Embryonic facial prominence (tissue), 1 donor: ENCODE data around the gene TCF3.

Source experiments
- DNase-seq: peaks from one replicate; pipeline ENCODE4 v3.0.0-alpha.2; 2016; ENCODE audit errors: extremely low spot score

TCF3 gene

DNA sequence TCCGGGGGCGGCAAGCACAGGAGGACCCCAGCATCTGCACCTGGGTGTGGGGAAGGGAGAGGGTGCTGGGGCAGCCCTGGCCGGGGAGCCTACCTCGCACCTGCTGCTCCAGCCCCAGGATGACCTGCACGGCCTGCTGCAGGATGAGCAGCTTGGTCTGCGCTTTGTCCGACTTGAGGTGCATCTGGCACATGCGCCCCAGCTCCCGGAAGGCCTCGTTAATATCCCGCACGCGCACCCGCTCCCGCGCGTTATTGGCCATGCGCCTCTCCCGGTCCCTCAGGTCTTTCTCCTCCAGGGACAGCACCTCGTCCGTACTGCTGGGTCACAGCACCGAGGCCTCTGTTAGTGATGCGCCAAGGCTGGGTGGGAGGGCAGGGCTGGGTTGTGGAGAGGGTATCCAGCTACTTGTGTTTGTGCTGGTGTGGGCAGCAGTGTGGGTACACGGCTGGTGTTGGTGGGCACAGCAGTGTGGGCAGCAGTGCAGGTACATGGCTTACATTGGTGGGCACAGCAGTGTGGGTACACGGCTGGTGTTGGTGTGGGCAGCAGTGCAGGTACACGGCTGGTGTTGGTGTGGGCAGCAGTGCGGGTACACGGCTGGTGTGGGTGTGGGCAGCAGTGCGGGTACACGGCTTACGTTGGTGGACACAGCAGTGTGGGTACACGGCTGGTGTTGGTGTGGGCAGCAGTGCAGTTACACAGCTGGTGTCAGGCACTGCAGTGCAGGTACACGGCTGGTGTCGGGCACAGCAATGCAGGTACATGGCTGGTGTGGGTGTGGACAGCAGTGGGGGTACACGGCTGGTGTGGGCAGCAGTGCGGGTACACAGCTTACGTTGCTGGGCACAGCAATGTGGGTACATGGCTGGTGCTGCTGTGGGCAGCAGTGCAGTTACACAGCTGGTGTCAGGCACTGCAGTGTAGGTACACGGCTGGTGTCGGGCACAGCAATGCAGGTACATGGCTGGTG, 40.0 kb downstream of the TCF3 start:
- no peak for DNase-seq

- DNase-seq, result no peak
Observed at GRCh38 chr19:1611353-1611752, 41.1 kb downstream of the TCF3 start.

- DNase-seq, result no peak
Observed at GRCh38 chr19:1610579-1610978, 41.8 kb downstream of the TCF3 start.

GRCh38 chr19:1609680-1610474, 42.5 kb downstream of the TCF3 start:
- no peak for DNase-seq

DNA sequence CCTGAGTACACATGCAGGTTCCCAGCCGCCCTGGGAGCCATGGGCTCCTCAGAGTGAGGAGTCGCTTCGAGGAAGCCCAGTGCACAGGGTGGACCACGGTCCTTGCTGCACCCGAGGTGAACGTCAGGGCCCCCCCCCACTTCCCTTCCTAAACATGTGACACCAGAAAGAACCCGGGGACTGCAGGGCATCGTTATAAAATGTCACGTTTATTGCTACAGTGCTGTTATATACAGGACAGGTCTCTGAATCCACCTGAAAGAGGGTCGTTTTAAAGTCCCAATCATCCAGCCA, 43.4 kb downstream of the TCF3 start:
- no peak for DNase-seq

GRCh38 chr19:1608359-1609102, 43.9 kb downstream of the TCF3 start:
- DNase-seq, result no peak

- DNase-seq, result no peak
Observed at GRCh38 chr19:1606138-1606651, 46.2 kb downstream of the TCF3 start.

DNA sequence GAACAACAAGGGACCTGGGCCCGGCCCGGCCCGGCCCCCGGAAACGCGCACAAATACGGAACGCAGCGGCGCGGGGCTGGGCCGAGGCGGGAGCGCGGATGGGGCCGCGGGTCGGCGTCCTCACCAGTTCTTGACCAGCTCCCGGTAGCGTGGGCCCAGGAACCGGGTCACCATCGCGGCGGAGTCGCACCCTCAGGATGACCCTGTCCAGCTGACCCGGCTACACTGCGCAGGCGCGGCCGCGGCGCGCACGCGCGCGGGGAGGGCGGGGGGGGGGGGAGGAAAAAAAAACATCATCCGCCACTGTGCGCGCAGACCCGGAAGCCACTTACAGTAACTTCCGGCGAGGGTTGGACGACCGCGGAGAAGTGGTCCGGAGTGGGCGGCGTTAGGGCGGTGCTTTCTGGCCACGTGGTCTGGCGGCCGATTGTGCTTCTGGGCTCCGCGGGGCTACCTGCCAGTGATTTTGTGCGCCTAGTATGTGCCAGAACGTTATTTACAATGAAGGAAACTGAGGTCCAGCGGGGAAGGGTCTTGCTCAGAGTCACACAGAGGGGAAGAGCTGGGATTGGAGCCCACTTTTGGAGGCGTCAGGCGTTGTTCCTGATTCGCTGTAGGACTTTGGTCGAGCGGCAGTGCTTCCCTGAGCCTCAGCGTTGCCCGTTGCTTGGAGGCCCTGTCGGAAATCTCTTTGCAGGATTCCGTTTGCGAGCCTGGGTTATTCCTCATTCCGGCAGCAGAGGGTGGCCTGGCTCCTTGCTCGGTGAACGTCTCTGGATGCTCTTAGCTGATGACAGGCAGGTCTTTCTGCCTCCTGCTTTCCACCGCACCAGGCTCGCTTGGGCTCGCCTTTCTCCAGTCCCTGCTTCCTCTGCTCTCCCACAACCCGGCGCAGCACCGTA, 46.9 kb downstream of the TCF3 start, which contains the start of gene UQCR11:
UQCR11 (minus strand) TSS at position 227 of the 902 bp plus-strand sequence; CDS start at position 174, 53 bp downstream.
- DNase-seq, result peak; percentile 91

GRCh38 chr19:1602091-1602707, 50.2 kb downstream of the TCF3 start:
- no peak for DNase-seq

- no peak for DNase-seq
Observed at GRCh38 chr19:1601613-1602064, 50.8 kb downstream of the TCF3 start.

DNA sequence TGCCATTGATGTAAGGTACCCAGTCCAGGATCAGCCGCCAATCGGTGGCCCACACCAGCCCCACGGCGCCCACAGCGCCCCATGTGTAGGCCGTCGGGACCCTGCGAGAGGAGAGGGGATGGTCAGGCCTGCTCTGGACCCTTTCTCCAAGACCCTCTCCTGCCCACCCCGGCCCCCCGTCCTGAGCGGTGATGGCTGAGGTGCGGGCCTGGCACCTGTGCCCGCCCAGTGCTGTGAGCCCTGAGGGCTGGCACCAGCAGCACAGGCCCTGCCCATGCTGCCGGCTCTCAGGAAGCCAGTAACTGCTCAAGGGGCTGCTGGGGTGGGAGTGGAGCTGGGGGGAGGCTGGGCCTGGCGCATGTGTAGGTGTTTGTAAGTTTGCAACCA, 53.0 kb downstream of the TCF3 start:
- DNase-seq, result no peak

DNA sequence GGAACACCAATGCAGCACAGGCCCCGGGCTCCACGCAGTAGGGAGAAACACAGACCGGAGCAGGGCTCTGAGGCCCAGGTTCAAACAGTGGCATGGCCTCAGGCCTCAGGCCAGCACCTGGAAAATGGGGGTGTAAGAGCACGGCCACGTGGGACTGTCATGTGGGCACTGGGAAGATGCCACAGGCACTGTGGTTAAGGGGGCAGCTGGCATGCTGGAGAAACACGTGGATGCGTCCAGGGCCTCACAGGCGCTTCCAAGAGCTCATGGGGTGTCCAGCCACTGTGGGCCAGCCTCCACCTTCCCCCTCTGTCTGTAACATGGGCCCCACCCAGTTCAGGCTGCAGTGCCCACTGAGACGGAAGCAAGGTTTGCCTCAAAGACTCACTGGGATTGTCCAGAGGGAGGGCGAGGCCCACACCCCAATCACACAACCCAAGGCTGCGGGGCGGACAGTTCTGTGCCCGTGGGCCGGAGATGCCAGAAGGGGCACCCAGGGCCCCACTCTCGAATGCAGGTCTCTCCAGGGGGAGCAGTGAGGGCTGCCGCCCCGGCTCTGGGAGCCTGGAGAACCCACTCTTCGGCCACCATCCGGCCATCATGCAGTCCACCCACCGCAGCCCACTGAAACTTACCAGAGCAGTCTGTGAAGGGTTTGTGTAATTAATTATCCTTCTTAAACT, 53.5 kb downstream of the TCF3 start:
- DNase-seq, result no peak

DNA sequence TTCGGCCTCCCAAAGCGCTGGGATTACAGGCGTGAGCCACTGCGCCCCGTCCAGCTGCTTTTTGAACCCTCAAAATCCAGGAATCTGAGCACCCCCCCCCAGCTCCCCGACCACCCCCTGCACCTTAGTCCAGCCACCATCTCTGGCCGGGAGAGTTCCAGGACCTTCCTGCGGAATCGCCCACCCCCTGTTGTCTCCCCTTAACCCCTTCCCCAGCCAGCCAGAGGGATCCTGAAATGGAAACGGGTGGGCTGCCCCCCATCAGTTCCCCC, 59.0 kb downstream of the TCF3 start:
- DNase-seq, result no peak

DNA sequence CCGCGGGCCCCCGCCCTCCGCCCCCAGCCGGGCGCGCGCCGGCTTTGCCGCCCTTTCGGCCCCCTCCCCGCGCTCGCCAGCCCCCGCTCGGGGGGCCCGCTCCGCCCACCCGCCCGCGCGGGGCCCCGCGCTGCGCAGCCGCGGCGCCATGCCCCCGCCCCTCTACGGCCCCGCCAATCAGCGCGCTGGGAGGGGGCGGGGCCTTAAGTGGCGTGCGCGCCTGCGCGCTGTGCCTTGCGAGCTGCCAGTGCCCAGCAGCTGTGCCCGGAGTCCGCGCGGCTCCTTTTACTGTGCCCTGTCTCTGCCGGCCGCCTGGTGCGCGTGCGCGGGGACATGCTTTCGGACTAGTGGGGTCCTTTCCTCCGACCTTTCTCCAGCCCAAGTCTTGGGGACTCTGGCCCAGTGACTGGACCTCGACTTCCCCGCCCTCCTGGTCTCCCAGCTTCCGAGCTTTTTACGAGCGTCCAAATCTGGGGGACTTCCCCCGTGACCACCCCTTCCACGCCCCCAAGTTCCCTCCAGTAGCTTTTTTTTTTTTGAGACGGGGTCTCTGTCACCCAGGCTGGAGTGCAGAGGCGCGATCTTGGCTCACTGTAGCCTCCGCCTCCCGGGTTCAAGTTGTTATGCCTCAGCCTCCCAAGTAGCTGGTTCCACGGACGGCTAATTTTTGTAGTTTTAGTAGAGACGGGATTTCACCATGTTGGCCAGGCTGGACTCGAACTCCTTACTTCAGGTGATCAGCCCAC, 59.5 kb downstream of the TCF3 start, which contains the start of gene MBD3:
MBD3 (minus strand) TSS at position 111 of the 746 bp plus-strand sequence. CDS start 234 bp downstream, outside the sequence.
- DNase-seq, result peak; percentile 82

GRCh38 chr19:1592024-1592754, 60.2 kb downstream of the TCF3 start:
- peak; percentile 31 for DNase-seq

DNA sequence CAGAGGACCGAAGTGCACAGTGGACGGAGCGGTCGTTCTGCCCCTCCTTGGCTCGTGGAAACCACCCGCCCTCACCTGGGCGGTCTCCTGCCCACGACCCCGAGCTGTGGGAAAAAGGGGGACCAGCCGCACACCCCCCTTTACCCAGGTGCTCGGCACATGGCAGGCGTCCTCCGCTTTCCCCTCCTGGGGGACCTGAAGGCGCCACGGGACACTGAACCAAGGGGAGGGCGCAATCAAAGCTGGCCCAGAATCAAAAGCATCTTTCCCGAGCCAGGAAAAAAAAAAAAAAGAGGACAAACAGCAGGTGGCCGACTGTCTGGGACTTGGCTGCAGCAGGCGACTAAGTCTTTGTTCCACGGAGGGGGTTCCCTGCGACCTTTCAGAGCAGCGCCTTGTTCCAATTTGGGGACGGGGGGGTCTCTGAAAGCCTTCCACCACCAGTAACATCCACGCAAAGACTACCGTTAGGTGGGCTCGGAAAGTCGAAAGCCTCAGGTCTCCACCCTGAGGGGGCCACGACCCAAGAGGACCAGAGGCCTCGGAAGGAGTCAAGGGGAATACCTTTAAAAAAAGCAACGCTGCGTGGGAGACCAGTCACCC, 60.9 kb downstream of the TCF3 start:
- DNase-seq, result no peak

DNA sequence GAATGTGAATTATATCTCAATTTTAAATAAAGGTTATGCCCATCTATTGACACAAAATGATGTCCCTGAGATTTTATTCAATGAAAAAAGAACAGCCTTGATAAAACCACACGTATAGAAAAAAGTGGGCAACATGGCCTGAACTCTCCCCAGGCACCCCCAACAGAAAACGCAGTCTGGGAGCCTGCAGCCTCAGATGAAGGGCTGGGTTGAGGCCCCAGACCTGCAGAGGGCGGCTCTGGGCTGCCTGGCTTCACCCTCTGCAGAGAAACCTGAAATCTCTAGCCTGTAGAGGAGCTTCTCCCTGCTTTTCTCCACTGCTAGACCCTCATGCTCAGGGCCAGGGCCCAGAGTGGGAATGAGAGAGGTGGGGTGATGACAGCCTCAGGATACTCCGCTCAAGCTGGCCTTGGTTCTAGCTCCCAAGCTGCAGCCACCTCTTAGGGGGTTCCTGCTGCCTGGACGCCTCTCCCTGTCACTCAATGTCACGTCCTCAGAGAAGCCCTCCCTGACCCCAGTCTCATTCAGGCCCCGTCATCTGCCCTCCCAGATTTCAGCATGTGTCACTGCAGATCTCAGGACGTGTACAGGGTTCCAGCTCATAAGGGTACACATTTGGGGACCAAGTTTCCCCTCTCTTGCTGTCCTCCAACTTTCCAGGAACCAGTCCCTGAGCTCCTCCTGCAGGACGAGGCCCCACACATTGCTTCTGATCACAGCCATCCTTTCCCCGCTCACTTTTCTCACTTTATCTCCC, 61.6 kb downstream of the TCF3 start:
- no peak for DNase-seq
